Measurements from ENCODE around the gene TNFAIP8. TPM values are rescaled to one million over a fixed set of nuclear protein-coding genes. Genes with fewer than 3 reads are reported as not detected.

The TNFAIP8 gene
- total and polyA plus RNA-seq, 11 donors = 3.6 to 30.8 (median 12.6) TPM

GRCh38 chr5:119365847-119366539, 10.2 kb downstream of the TNFAIP8 start:
- H3K4me3 ChIP-seq = no peak overlapping the region
- WGBS, 4 donors = 29 to 43% (median 34%) methylated on average over 3 of the region's 3 CpGs
- ATAC-seq = peak in 2 of 4 donors; percentile 34 to 50
- no peaks in the 10 kb centered on the region for H3K9me3 ChIP-seq
- DNase-seq = no peak
- H3K27ac ChIP-seq = peak overlapping the region in 3 of 12 donors; percentile 5 to 17 (median 6)
- TF ChIP-seq POLR2A (IDR thresholded peaks at IDR 0.05) = no peak
- no peak for TF ChIP-seq CTCF (IDR thresholded peaks at IDR 0.05)
- no peaks in the 10 kb centered on the region for H3K27me3 ChIP-seq
- intact Hi-C loops (cut with DNase I) = no loop called here
- H3K36me3 ChIP-seq = no peaks in the 10 kb centered on the region
- peaks cover 0 to 91% (median 21%) of the 10 kb centered on the region in 12 donors for H3K4me1 ChIP-seq

GRCh38 chr5:119366540-119366881, 10.7 kb downstream of the TNFAIP8 start:
- no peak for ATAC-seq
- Histone ChIP-seq H3K27ac (peak overlapping the region in 2 of 12 donors; percentile 5 to 6), H3K4me1 (peaks cover 0 to 88% (median 21%) of the 10 kb centered on the region in 12 donors), H3K36me3 (no peaks in the 10 kb centered on the region), H3K27me3 (no peaks in the 10 kb centered on the region), H3K9me3 (no peaks in the 10 kb centered on the region), H3K4me3 (no peak overlapping the region)
- TF ChIP-seq CTCF (IDR thresholded peaks at IDR 0.05) (no peak), POLR2A (IDR thresholded peaks at IDR 0.05) (no peak)
- intact Hi-C loops (cut with DNase I) = no loop called here
- WGBS, 4 donors = 64 to 77% (median 73%) methylated on average over 2 of the region's 2 CpGs
- DNase-seq = no peak

GRCh38 chr5:119367502-119368237, 11.9 kb downstream of the TNFAIP8 start:
- intact Hi-C loops (cut with DNase I) = no loop called here
- peaks cover 0 to 80% (median 21%) of the 10 kb centered on the region in 12 donors for H3K4me1 ChIP-seq
- no peaks in the 10 kb centered on the region for H3K27me3 ChIP-seq
- no peaks in the 10 kb centered on the region for H3K36me3 ChIP-seq
- TF ChIP-seq CTCF (IDR thresholded peaks at IDR 0.05) = no peak
- no peak for TF ChIP-seq POLR2A (IDR thresholded peaks at IDR 0.05)
- no peak overlapping the region for H3K4me3 ChIP-seq
- H3K9me3 ChIP-seq = no peaks in the 10 kb centered on the region
- no peak for ATAC-seq
- 39 to 57% (median 46%) methylated on average over 1 of the region's 1 CpG for WGBS, 4 donors
- peak overlapping the region in 1 of 12 donors; percentile 67 for H3K27ac ChIP-seq
- no peak for DNase-seq

GRCh38 chr5:119368238-119368630, 12.4 kb downstream of the TNFAIP8 start:
- Histone ChIP-seq H3K4me1 (peaks cover 0 to 74% (median 21%) of the 10 kb centered on the region in 12 donors), H3K36me3 (no peaks in the 10 kb centered on the region), H3K9me3 (no peaks in the 10 kb centered on the region), H3K27me3 (no peaks in the 10 kb centered on the region), H3K4me3 (no peak overlapping the region), H3K27ac (peak overlapping the region in 1 of 12 donors; percentile 67)
- ATAC-seq (no peak), DNase-seq (no peak)
- intact Hi-C loops (cut with DNase I) = no loop called here
- no peak for TF ChIP-seq CTCF (IDR thresholded peaks at IDR 0.05)
- 61 to 79% (median 66%) methylated on average over 4 of the region's 4 CpGs for WGBS, 4 donors

All from heart left ventricle (tissue), 16 donors.